ENCODE results near the gene A2M. TPM values are rescaled to one million over a fixed set of nuclear protein-coding genes. Genes with fewer than 3 reads are reported as not detected.

The A2M gene
- polyA plus RNA-seq, 1 experiment = 1.2 TPM

- Histone ChIP-seq H3K4me3 (ENCODE audit: low read depth, low read length) (no peak overlapping the region), H3K9me3 (ENCODE audit: control insufficient read depth, insufficient read depth, low read length) (no peaks in the 10 kb centered on the region), H3K27ac (ENCODE audit: low read depth, low read length) (no peak overlapping the region), H3K27me3 (ENCODE audit: control insufficient read depth, insufficient read depth, low read length) (no peaks in the 10 kb centered on the region)
- DNase-seq (ENCODE audit: low read depth, low spot score) = no peak
- CTCF ChIA-PET = no interaction called here
- POLR2A ChIA-PET = no interaction called here
- no peak for TF ChIP-seq CTCF (IDR thresholded peaks at IDR 0.05; ENCODE audit: low read depth, low read length)
Observed at GRCh38 chr12:9076733-9077132, 39.0 kb downstream of the A2M start.

DNA sequence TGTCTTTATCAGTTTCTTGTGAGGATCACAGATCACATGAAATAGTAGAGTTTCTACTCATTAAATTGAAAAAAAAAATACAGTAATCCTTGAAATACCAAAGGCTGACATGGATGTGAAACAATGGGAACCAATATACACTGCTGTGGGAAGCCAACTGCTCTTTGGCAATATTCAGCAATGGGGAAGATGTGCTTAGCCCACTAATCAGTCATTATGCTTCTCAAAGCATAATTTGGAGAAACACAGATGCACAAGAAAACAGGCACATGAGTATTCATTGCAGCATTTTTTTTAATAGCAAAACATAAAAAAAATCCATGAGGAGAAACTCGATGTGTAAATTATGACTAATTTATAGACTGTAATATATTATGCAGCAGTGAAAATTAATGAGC lies 40.6 kb downstream of the A2M start:
- ChIA-PET POLR2A (no interaction called here), CTCF (no interaction called here)
- no peak for DNase-seq (ENCODE audit: low read depth, low spot score)
- Histone ChIP-seq H3K27me3 (ENCODE audit: control insufficient read depth, insufficient read depth, low read length) (no peaks in the 10 kb centered on the region), H3K9me3 (ENCODE audit: control insufficient read depth, insufficient read depth, low read length) (no peaks in the 10 kb centered on the region), H3K4me3 (ENCODE audit: low read depth, low read length) (no peak overlapping the region), H3K27ac (ENCODE audit: low read depth, low read length) (no peak overlapping the region)
- no peak for TF ChIP-seq CTCF (IDR thresholded peaks at IDR 0.05; ENCODE audit: low read depth, low read length)

DNA sequence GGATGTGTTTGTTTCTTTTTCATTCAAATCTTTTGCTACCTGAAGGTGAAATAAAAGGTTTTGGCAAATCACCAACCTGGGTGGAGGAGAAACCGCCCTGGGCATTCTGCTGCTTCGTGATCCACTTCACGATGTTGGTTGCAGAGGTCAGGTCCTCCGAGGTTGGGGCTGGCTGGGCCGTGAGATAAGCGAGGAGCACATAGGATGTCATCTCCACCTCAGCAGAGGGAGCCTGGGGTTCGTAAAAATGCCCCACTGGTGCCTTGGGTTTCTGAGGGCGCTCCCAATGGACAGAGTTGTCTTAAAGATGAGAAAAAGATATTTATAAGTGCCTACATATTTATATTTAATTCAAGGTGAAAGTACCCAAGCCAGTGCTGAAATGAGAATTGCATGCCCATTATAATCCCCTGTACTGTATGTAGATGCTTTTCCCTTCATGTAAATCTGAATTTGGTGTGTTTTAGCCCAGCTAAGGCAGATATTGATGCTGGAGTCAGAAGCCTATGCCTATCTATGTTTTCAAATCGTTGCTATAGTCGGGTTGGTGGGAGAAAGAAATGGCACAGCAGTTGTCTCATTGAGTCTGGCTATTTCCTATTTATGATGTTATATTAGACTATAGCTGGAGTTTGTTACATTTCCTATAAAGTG lies 41.1 kb downstream of the A2M start:
- TF ChIP-seq CTCF (IDR thresholded peaks at IDR 0.05; ENCODE audit: low read depth, low read length) = no peak
- DNase-seq (ENCODE audit: low read depth, low spot score) = no peak
- no peak overlapping the region for H3K27ac ChIP-seq (ENCODE audit: low read depth, low read length)
- no peaks in the 10 kb centered on the region for H3K27me3 ChIP-seq (ENCODE audit: control insufficient read depth, insufficient read depth, low read length)
- ChIA-PET POLR2A (no interaction called here), CTCF (no interaction called here)
- H3K9me3 ChIP-seq (ENCODE audit: control insufficient read depth, insufficient read depth, low read length) = no peaks in the 10 kb centered on the region
- no peak overlapping the region for H3K4me3 ChIP-seq (ENCODE audit: low read depth, low read length)

GRCh38 chr12:9073076-9073475 lies 42.6 kb downstream of the A2M start:
- POLR2A ChIA-PET = no interaction called here
- CTCF ChIA-PET = no interaction called here
- Histone ChIP-seq H3K9me3 (ENCODE audit: control insufficient read depth, insufficient read depth, low read length) (no peaks in the 10 kb centered on the region), H3K4me3 (ENCODE audit: low read depth, low read length) (no peak overlapping the region), H3K27me3 (ENCODE audit: control insufficient read depth, insufficient read depth, low read length) (no peaks in the 10 kb centered on the region), H3K27ac (ENCODE audit: low read depth, low read length) (no peak overlapping the region)
- no peak for TF ChIP-seq CTCF (IDR thresholded peaks at IDR 0.05; ENCODE audit: low read depth, low read length)
- DNase-seq (ENCODE audit: low read depth, low spot score) = no peak

DNA sequence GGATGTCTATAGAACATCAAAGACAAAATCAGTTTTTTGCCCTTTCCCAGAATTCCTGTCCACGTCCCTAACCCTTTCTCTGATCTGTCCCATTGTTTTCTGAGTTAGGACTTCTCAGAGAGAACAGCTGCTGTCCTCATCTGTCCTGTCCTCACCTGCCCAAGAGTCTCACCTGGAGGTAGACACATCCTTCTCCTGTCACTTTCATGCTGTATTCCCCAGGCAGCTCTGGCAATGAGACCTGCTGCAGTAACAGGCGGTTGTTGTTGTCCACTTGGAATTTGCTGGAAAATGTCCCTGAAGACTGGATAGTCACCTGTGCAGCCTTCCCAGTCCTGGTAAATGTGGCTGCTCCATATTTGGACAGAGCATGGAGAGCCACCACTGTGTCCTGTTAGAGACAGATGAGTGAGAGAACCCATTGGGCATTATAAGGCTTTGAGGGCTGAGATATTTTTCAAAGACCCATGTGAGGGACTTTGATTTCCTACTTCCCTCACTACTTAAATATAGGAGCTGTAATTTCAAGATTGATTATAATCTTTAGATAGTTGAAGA lies 43.2 kb downstream of the A2M start:
- H3K27ac ChIP-seq (ENCODE audit: low read depth, low read length) = no peak overlapping the region
- TF ChIP-seq CTCF (IDR thresholded peaks at IDR 0.05; ENCODE audit: low read depth, low read length) = no peak
- POLR2A ChIA-PET = no interaction called here
- CTCF ChIA-PET = no interaction called here
- no peaks in the 10 kb centered on the region for H3K27me3 ChIP-seq (ENCODE audit: control insufficient read depth, insufficient read depth, low read length)
- H3K4me3 ChIP-seq (ENCODE audit: low read depth, low read length) = no peak overlapping the region
- H3K9me3 ChIP-seq (ENCODE audit: control insufficient read depth, insufficient read depth, low read length) = no peaks in the 10 kb centered on the region
- no peak for DNase-seq (ENCODE audit: low read depth, low spot score)

All from AG04450 (cell line).